ENCODE measurements around the gene GAGE10. TPM values are rescaled to one million over a fixed set of nuclear protein-coding genes. Genes with fewer than 3 reads are reported as not detected.
"Not testable (repeated sequence)": the region's sequence is repeated elsewhere in the genome, so short reads cannot be mapped to it uniquely, and the experiment has no call there.

GAGE10 gene
- total RNA-seq, 1 experiment from 2014 or later, result not detected

DNA sequence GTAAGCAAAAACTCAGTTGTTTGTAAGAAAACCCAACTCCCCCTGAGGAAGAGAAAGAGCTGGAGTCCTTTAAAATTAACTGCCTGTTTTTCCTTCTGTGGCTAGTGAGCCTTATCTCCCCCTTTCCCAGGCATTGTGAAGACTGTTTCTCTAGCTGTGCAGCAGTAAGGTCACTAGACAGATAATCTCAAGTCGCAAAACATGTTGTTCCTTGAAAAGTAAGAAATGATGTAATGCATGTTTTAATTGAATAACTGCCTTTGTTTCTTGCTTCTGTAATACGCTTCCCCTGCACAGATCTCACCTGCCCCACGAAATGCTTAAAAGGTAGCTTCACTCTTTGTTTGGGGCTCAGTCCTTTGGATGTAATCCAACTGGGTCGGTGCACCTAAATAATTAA, 12.6 kb downstream of the GAGE10 start:
- ChIA-PET CTCF (no interaction called here), POLR2A (no interaction called here)
- in situ Hi-C loops (cut with HindIII; ENCODE audit: low pct_unique_long_range_greater_than_20kb, low sequenced_read_pairs) (no loop called here), intact Hi-C loops (cut with micrococcal nuclease; ENCODE audit: unreplicated experiment) (no loop called here)
- Histone ChIP-seq H3K4me3 (ENCODE audit: low read depth in 2 of 2, low read length in 2 of 2) (no peak overlapping the region), H3K4me1 (ENCODE audit: control insufficient read depth, insufficient read depth, low read length) (no peaks in the 10 kb centered on the region), H3K27ac (ENCODE audit: low read length) (no peak overlapping the region), H3K27me3 (ENCODE audit: control insufficient read depth, insufficient read depth, low read length) (no peaks in the 10 kb centered on the region), H3K36me3 (ENCODE audit: control insufficient read depth, insufficient read depth, low read length) (no peaks in the 10 kb centered on the region), H3K9me3 (ENCODE audit: control insufficient read depth, insufficient read depth, low read depth, low read length) (no peaks in the 10 kb centered on the region)
- TF ChIP-seq, protein P1, sequence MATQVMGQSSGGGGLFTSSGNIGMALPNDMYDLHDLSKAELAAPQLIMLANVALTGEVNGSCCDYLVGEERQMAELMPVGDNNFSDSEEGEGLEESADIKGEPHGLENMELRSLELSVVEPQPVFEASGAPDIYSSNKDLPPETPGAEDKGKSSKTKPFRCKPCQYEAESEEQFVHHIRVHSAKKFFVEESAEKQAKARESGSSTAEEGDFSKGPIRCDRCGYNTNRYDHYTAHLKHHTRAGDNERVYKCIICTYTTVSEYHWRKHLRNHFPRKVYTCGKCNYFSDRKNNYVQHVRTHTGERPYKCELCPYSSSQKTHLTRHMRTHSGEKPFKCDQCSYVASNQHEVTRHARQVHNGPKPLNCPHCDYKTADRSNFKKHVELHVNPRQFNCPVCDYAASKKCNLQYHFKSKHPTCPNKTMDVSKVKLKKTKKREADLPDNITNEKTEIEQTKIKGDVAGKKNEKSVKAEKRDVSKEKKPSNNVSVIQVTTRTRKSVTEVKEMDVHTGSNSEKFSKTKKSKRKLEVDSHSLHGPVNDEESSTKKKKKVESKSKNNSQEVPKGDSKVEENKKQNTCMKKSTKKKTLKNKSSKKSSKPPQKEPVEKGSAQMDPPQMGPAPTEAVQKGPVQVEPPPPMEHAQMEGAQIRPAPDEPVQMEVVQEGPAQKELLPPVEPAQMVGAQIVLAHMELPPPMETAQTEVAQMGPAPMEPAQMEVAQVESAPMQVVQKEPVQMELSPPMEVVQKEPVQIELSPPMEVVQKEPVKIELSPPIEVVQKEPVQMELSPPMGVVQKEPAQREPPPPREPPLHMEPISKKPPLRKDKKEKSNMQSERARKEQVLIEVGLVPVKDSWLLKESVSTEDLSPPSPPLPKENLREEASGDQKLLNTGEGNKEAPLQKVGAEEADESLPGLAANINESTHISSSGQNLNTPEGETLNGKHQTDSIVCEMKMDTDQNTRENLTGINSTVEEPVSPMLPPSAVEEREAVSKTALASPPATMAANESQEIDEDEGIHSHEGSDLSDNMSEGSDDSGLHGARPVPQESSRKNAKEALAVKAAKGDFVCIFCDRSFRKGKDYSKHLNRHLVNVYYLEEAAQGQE (IDR thresholded peaks at IDR 0.05; ENCODE audit: insufficient read depth in 1 of 2, low read depth in 2 of 2, low read length in 1 of 2), result no peak
- TF ChIP-seq CTCF (IDR thresholded peaks at IDR 0.05) (no peak), TCF7L2 (IDR thresholded peaks at IDR 0.05; ENCODE audit: low read depth, low read length) (no peak), POLR2AphosphoS5 (IDR thresholded peaks at IDR 0.05; ENCODE audit: low read depth, low read length) (no peak), SIN3A (IDR thresholded peaks at IDR 0.05; ENCODE audit: borderline replicate concordance, insufficient read depth, low read depth, low read length) (no peak)
- no peak for DNase-seq (ENCODE audit: low read depth, low spot score)
- no TSS peak for BruUV-seq (replicated peaks)
- ATAC-seq, result no peak

DNA sequence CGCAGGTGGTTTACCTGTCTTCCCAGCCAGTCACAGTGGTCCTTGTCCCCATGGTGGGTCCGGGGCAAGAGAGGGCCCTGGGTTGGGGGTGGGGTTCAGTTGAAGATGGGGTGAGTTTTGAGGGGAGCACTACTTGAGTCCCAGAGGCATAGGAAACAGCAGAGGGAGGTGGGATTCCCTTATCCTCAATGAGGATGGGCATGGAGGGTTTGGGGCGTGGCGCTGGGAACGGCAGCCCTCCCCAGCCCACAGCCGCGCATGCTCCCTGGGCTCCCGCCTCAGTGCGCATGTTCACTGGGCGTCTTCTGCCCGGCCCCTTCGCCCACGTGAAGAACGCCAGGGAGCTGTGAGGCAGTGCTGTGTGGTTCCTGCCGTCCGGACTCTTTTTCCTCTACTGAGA, 18.3 kb downstream of the GAGE10 start, which contains the start of gene GAGE12J:
Gene GAGE12J, plus strand, starts transcription at position 301 of the 400 bp plus-strand sequence. CDS start 1,157 bp downstream, outside the sequence.
- CTCF ChIA-PET; BruUV-seq (replicated peaks); intact Hi-C loops (cut with micrococcal nuclease; ENCODE audit: unreplicated experiment); H3K9me3 ChIP-seq (ENCODE audit: control insufficient read depth, insufficient read depth, low read depth, low read length); H3K27ac ChIP-seq (ENCODE audit: low read length); POLR2A ChIA-PET; H3K27me3 ChIP-seq (ENCODE audit: control insufficient read depth, insufficient read depth, low read length); H3K36me3 ChIP-seq (ENCODE audit: control insufficient read depth, insufficient read depth, low read length); DNase-seq (ENCODE audit: low read depth, low spot score); H3K4me3 ChIP-seq (ENCODE audit: low read depth in 2 of 2, low read length in 2 of 2); H3K4me1 ChIP-seq (ENCODE audit: control insufficient read depth, insufficient read depth, low read length); ATAC-seq; in situ Hi-C loops (cut with HindIII; ENCODE audit: low pct_unique_long_range_greater_than_20kb, low sequenced_read_pairs): not testable (repeated sequence)

GRCh38 chrX:49322266-49322665, 18.8 kb downstream of the GAGE10 start:
- BruUV-seq (replicated peaks); DNase-seq (ENCODE audit: low read depth, low spot score); H3K4me1 ChIP-seq (ENCODE audit: control insufficient read depth, insufficient read depth, low read length); H3K9me3 ChIP-seq (ENCODE audit: control insufficient read depth, insufficient read depth, low read depth, low read length); H3K36me3 ChIP-seq (ENCODE audit: control insufficient read depth, insufficient read depth, low read length); H3K4me3 ChIP-seq (ENCODE audit: low read depth in 2 of 2, low read length in 2 of 2); in situ Hi-C loops (cut with HindIII; ENCODE audit: low pct_unique_long_range_greater_than_20kb, low sequenced_read_pairs); CTCF ChIA-PET; H3K27ac ChIP-seq (ENCODE audit: low read length); intact Hi-C loops (cut with micrococcal nuclease; ENCODE audit: unreplicated experiment); ATAC-seq; POLR2A ChIA-PET; H3K27me3 ChIP-seq (ENCODE audit: control insufficient read depth, insufficient read depth, low read length): not testable (repeated sequence)

- ATAC-seq; H3K36me3 ChIP-seq (ENCODE audit: control insufficient read depth, insufficient read depth, low read length); H3K27me3 ChIP-seq (ENCODE audit: control insufficient read depth, insufficient read depth, low read length); intact Hi-C loops (cut with micrococcal nuclease; ENCODE audit: unreplicated experiment); H3K9me3 ChIP-seq (ENCODE audit: control insufficient read depth, insufficient read depth, low read depth, low read length); H3K4me1 ChIP-seq (ENCODE audit: control insufficient read depth, insufficient read depth, low read length); H3K27ac ChIP-seq (ENCODE audit: low read length); in situ Hi-C loops (cut with HindIII; ENCODE audit: low pct_unique_long_range_greater_than_20kb, low sequenced_read_pairs); CTCF ChIA-PET; H3K4me3 ChIP-seq (ENCODE audit: low read depth in 2 of 2, low read length in 2 of 2); POLR2A ChIA-PET; DNase-seq (ENCODE audit: low read depth, low spot score); BruUV-seq (replicated peaks): not testable (repeated sequence)
Measured at GRCh38 chrX:49323735-49324134, 20.3 kb downstream of the GAGE10 start.

- CTCF ChIA-PET; ATAC-seq; H3K27ac ChIP-seq (ENCODE audit: low read length); H3K4me1 ChIP-seq (ENCODE audit: control insufficient read depth, insufficient read depth, low read length); H3K27me3 ChIP-seq (ENCODE audit: control insufficient read depth, insufficient read depth, low read length); POLR2A ChIA-PET; H3K4me3 ChIP-seq (ENCODE audit: low read depth in 2 of 2, low read length in 2 of 2); intact Hi-C loops (cut with micrococcal nuclease; ENCODE audit: unreplicated experiment); H3K36me3 ChIP-seq (ENCODE audit: control insufficient read depth, insufficient read depth, low read length); H3K9me3 ChIP-seq (ENCODE audit: control insufficient read depth, insufficient read depth, low read depth, low read length); in situ Hi-C loops (cut with HindIII; ENCODE audit: low pct_unique_long_range_greater_than_20kb, low sequenced_read_pairs); BruUV-seq (replicated peaks); DNase-seq (ENCODE audit: low read depth, low spot score): not testable (repeated sequence)
Measured at GRCh38 chrX:49330421-49330820, 27.0 kb downstream of the GAGE10 start.

Measured in Panc1 (cell line).